Endothelial cell of umbilical vein (primary cell): Measurements from ENCODE around the gene FAM174B.

ENCODE experiments used
- CTCF ChIP-seq, 2 donors: IDR thresholded peaks; 1 replicate in 1 of 2; 2 replicates in 1 of 2; pipeline ENCODE4 v1.5.1; 2011; ENCODE audit warnings: low read length in 2 of 2, mild to moderate bottlenecking in 2 of 2, moderate library complexity in 2 of 2, control low read depth in 1 of 2, inconsistent platforms in 1 of 2, low read depth in 1 of 2; ENCODE audit not compliant: insufficient read depth in 1 of 2; ENCODE audit errors: extremely low read depth in 1 of 2
- EZH2 ChIP-seq: IDR thresholded peaks from 2 replicates; pipeline ENCODE4 v1.6.1; 2012; ENCODE audit warnings: borderline replicate concordance, low read depth, mild to moderate bottlenecking, moderate library complexity, low read length, inconsistent platforms; ENCODE audit not compliant: severe bottlenecking
- FOS ChIP-seq: IDR thresholded peaks from 2 replicates; pipeline ENCODE4 v1.6.1; 2011; ENCODE audit warnings: mild to moderate bottlenecking, low read length, moderate library complexity, borderline replicate concordance; ENCODE audit not compliant: insufficient read depth
- JUN ChIP-seq: IDR thresholded peaks from 2 replicates; pipeline ENCODE4 v1.6.1; 2011; ENCODE audit warnings: borderline replicate concordance, low read depth; ENCODE audit not compliant: insufficient read length, insufficient read depth
- MAX ChIP-seq: IDR thresholded peaks from 2 replicates; pipeline ENCODE4 v1.6.1; 2011; ENCODE audit not compliant: insufficient read depth, insufficient read length
- POLR2A ChIP-seq: IDR thresholded peaks from 2 replicates; pipeline ENCODE4 v1.6.1; 2012; ENCODE audit warnings: low read depth, mild to moderate bottlenecking, control low read depth, low read length
- POLR2AphosphoS5 ChIP-seq: IDR thresholded peaks from 2 replicates; pipeline ENCODE4 v1.6.1; 2012; ENCODE audit warnings: low read depth, mild to moderate bottlenecking, control low read depth, low read length, moderate library complexity; ENCODE audit not compliant: insufficient read depth

GRCh38 chr15:92687746-92688145, 32.2 kb upstream of the FAM174B start:
- no peak for TF ChIP-seq CTCF (IDR thresholded peaks at IDR 0.05; ENCODE audit: extremely low read depth in 1 of 2, insufficient read depth in 1 of 2, low read depth in 1 of 2, low read length in 2 of 2)
- no peak for TF ChIP-seq FOS
- TF ChIP-seq MAX, result no peak
- no peak for TF ChIP-seq EZH2
- TF ChIP-seq POLR2A, result no peak
- no peak for TF ChIP-seq POLR2AphosphoS5
- no peak for TF ChIP-seq JUN
